Measurements from ENCODE around the gene MPRIP.
A peak's percentile ranks its signal among the peaks of the same experiment; 100 is the strongest.

- peak in 1 of 4 donors; percentile 53 for TF ChIP-seq POLR2AphosphoS5 (IDR thresholded peaks at IDR 0.05)
- TF ChIP-seq, protein P1, sequence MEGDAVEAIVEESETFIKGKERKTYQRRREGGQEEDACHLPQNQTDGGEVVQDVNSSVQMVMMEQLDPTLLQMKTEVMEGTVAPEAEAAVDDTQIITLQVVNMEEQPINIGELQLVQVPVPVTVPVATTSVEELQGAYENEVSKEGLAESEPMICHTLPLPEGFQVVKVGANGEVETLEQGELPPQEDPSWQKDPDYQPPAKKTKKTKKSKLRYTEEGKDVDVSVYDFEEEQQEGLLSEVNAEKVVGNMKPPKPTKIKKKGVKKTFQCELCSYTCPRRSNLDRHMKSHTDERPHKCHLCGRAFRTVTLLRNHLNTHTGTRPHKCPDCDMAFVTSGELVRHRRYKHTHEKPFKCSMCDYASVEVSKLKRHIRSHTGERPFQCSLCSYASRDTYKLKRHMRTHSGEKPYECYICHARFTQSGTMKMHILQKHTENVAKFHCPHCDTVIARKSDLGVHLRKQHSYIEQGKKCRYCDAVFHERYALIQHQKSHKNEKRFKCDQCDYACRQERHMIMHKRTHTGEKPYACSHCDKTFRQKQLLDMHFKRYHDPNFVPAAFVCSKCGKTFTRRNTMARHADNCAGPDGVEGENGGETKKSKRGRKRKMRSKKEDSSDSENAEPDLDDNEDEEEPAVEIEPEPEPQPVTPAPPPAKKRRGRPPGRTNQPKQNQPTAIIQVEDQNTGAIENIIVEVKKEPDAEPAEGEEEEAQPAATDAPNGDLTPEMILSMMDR (IDR thresholded peaks at IDR 0.05), result no peak
- TF ChIP-seq EP300 (IDR thresholded peaks at IDR 0.05), result peak in 2 of 4 donors; percentile 23 to 75
Measured at GRCh38 chr17:17036524-17036998, 5.7 kb upstream of the MPRIP start.

Data from sigmoid colon (tissue), 4 donors.